H1 (cell line): ENCODE results near the gene DYSF. TPM values are rescaled to one million over a fixed set of nuclear protein-coding genes. Genes with fewer than 3 reads are reported as not detected.

ENCODE experiments used
- CTCF ChIA-PET: fragments of 300-600 bp; sonication (Branson Sonifier 250); formaldehyde crosslinking; loops from one replicate; lab custom pipeline; 2021; ENCODE audit not compliant: partially characterized antibody; lab: Charles Lee
- POLR2A ChIA-PET: fragments of 300-600 bp; sonication (Branson Sonifier 250); formaldehyde crosslinking; loops from one replicate; lab custom pipeline; 2021; ENCODE audit warnings: inconsistent platforms; ENCODE audit not compliant: partially characterized antibody; lab: Charles Lee
- DNase-seq, 2 experiments: peaks; one replicate each; pipeline versions ENCODE4 v3.0.0 to v3.0.0-alpha.2; 2010 to 2022; ENCODE audit warnings: low spot score in 2 of 2, low read depth in 1 of 2, mixed read lengths in 1 of 2
- FAIRE-seq: peaks from 2 replicates; lab custom pipeline; 2011; peaks lifted over from hg19 to GRCh38; lab: Jason Lieb, UNC
- H2AFZ ChIP-seq: 2 replicates; pipeline ENCODE4 v1.8.1; 2012; ENCODE audit warnings: low read length, inconsistent platforms
- H2AK5ac ChIP-seq: 2 replicates; pipeline ENCODE4 v1.6.1; 2013; ENCODE audit warnings: low read depth, low read length
- H2BK120ac ChIP-seq: replicated peaks from 2 replicates; pipeline ENCODE3; 2013; ENCODE audit warnings: low read depth, low read length, inconsistent platforms
- H2BK12ac ChIP-seq: 2 replicates; pipeline ENCODE4 v1.6.1; 2013; ENCODE audit warnings: low read depth, low read length
- H2BK15ac ChIP-seq: 2 replicates; pipeline ENCODE4 v1.6.1; 2013; ENCODE audit warnings: low read length
- H2BK20ac ChIP-seq: 2 replicates; pipeline ENCODE4 v1.6.1; 2013; ENCODE audit warnings: low read length
- H2BK5ac ChIP-seq: 2 replicates; pipeline ENCODE4 v1.6.1; 2013; ENCODE audit warnings: low read depth, low read length
- H3K14ac ChIP-seq: 2 replicates; pipeline ENCODE4 v1.6.1; 2013; ENCODE audit warnings: inconsistent platforms; ENCODE audit not compliant: insufficient read length
- H3K18ac ChIP-seq: 2 replicates; pipeline ENCODE4 v1.6.1; 2013; ENCODE audit warnings: low read length; ENCODE audit errors: extremely low read depth
- H3K23ac ChIP-seq: 2 replicates; pipeline ENCODE4 v1.6.1; 2013; ENCODE audit warnings: inconsistent platforms; ENCODE audit not compliant: insufficient read length
- H3K23me2 ChIP-seq: 2 replicates; pipeline ENCODE4 v1.6.1; 2013; ENCODE audit warnings: low read depth, low read length
- H3K27ac ChIP-seq: 2 replicates; pipeline ENCODE4 v1.6.1; 2011; ENCODE audit warnings: low read depth, low read length, inconsistent platforms
- H3K27me3 ChIP-seq, 4 experiments: replicated peaks in 1 of 4; 1 replicate in 1 of 4; 2 replicates in 3 of 4; pipeline versions ENCODE4 v1.6.1 to v1.8.1; 2011 to 2013; ENCODE audit warnings: low read length in 3 of 4, mild to moderate bottlenecking in 3 of 4, inconsistent platforms in 2 of 4, mixed read lengths in 2 of 4, moderate library complexity in 1 of 4; ENCODE audit not compliant: control insufficient read depth in 3 of 4, insufficient read depth in 3 of 4; ENCODE audit errors: extremely low read depth in 1 of 4
- H3K36me3 ChIP-seq, 4 experiments: 2 replicates each; pipeline versions ENCODE4 v1.6.1 to v1.8.1; 2011 to 2013; ENCODE audit warnings: mild to moderate bottlenecking in 4 of 4, low read length in 3 of 4, moderate library complexity in 2 of 4, control low read depth in 1 of 4, inconsistent platforms in 1 of 4; ENCODE audit not compliant: insufficient read depth in 4 of 4, control insufficient read depth in 2 of 4
- H3K4ac ChIP-seq: replicated peaks from 2 replicates; pipeline ENCODE3; 2013; ENCODE audit warnings: low read length, low read depth, mixed read lengths, inconsistent platforms; ENCODE audit not compliant: insufficient read length
- H3K4me1 ChIP-seq, 4 experiments: replicated peaks in 1 of 4; 1 replicate in 1 of 4; 2 replicates in 3 of 4; pipeline versions ENCODE4 v1.6.1 to v1.8.1; 2011 to 2013; ENCODE audit warnings: low read length in 3 of 4, inconsistent platforms in 2 of 4, mixed read lengths in 1 of 4; ENCODE audit not compliant: insufficient read depth in 4 of 4, control insufficient read depth in 3 of 4
- H3K4me2 ChIP-seq, 2 experiments: 2 replicates each; pipeline versions ENCODE4 v1.6.1 to v1.8.1; 2011 to 2013; ENCODE audit warnings: low read depth in 2 of 2, low read length in 2 of 2, control low read depth in 1 of 2, inconsistent platforms in 1 of 2, mild to moderate bottlenecking in 1 of 2; ENCODE audit not compliant: insufficient read depth in 1 of 2
- H3K4me3 ChIP-seq, 4 experiments: fragments of 200-600, 300-600 bp in 1 of 4; sonication (generic), shearing (Covaris generic), sonication (Bioruptor Twin) in 1 of 4; 2 replicates each; pipeline versions ENCODE4 v1.5.1 to v1.8.1; 2011 to 2016; ENCODE audit warnings: low read length in 4 of 4, low read depth in 3 of 4, control low read depth in 2 of 4, inconsistent platforms in 2 of 4, mild to moderate bottlenecking in 2 of 4, mixed read lengths in 1 of 4, moderate library complexity in 1 of 4; ENCODE audit not compliant: insufficient read depth in 2 of 4; ENCODE audit errors: extremely low read depth in 1 of 4
- H3K56ac ChIP-seq: replicated peaks from 2 replicates; pipeline ENCODE3; 2013; ENCODE audit warnings: low read depth, mild to moderate bottlenecking, mixed read lengths, low read length, inconsistent platforms; ENCODE audit not compliant: insufficient read length
- H3K79me1 ChIP-seq: 2 replicates; pipeline ENCODE4 v1.6.1; 2013; ENCODE audit warnings: low read depth, low read length, control low read depth
- H3K79me2 ChIP-seq, 2 experiments: 2 replicates each; pipeline versions ENCODE4 v1.6.1 to v1.8.1; 2012 to 2013; ENCODE audit warnings: low read length in 2 of 2, mild to moderate bottlenecking in 2 of 2, inconsistent platforms in 1 of 2; ENCODE audit not compliant: insufficient read depth in 2 of 2, control insufficient read depth in 1 of 2
- H3K9ac ChIP-seq, 4 experiments: replicated peaks in 1 of 4; 1 replicate in 1 of 4; 2 replicates in 3 of 4; pipeline versions ENCODE4 v1.6.1 to v1.8.1; 2011 to 2013; ENCODE audit warnings: low read depth in 3 of 4, low read length in 3 of 4, control low read depth in 2 of 4, mild to moderate bottlenecking in 2 of 4, moderate library complexity in 2 of 4, inconsistent platforms in 1 of 4; ENCODE audit errors: extremely low read depth in 1 of 4
- H3K9me3 ChIP-seq, 2 experiments: 2 replicates each; pipeline versions ENCODE4 v1.6.1 to v1.8.1; 2012 to 2013; ENCODE audit warnings: mild to moderate bottlenecking in 2 of 2, moderate library complexity in 2 of 2, control low read depth in 1 of 2, inconsistent platforms in 1 of 2, low read depth in 1 of 2, low read length in 1 of 2, mixed read lengths in 1 of 2; ENCODE audit not compliant: insufficient read depth in 2 of 2
- H4K20me1 ChIP-seq, 2 experiments: replicated peaks in 1 of 2; 2 replicates each; pipeline versions ENCODE3 to v1.8.1; 2011 to 2013; ENCODE audit warnings: inconsistent platforms in 2 of 2, low read length in 2 of 2, mild to moderate bottlenecking in 1 of 2; ENCODE audit not compliant: insufficient read depth in 2 of 2, control insufficient read depth in 1 of 2
- H4K5ac ChIP-seq: 2 replicates; pipeline ENCODE4 v1.6.1; 2013; ENCODE audit warnings: low read length, low read depth, mixed read lengths, inconsistent platforms; ENCODE audit not compliant: insufficient read length
- H4K8ac ChIP-seq: 2 replicates; pipeline ENCODE4 v1.8.0; 2013; ENCODE audit warnings: mild to moderate bottlenecking, moderate library complexity, low read length, inconsistent platforms; ENCODE audit not compliant: insufficient read depth; ENCODE audit errors: extremely low read depth
- H4K91ac ChIP-seq: replicated peaks from 2 replicates; pipeline ENCODE3; 2013; ENCODE audit warnings: low read length, mixed read lengths, inconsistent platforms; ENCODE audit not compliant: insufficient read length
- BACH1 ChIP-seq: IDR thresholded peaks from 2 replicates; pipeline ENCODE4 v1.6.1; 2012; ENCODE audit warnings: low read length, improper control_type of control experiment
- BRCA1 ChIP-seq: IDR thresholded peaks from 2 replicates; pipeline ENCODE4 v1.6.1; 2012; ENCODE audit warnings: low read depth, low read length, improper control_type of control experiment
- CBX8 ChIP-seq: fragments of 300-800, 300-1000 bp; sonication (generic); IDR thresholded peaks from 2 replicates; pipeline ENCODE4 v1.7.1; 2016; ENCODE audit warnings: low read depth, low read length, borderline replicate concordance
- E2F6 ChIP-seq: IDR thresholded peaks from 2 replicates; pipeline ENCODE4 v1.6.1; 2012; ENCODE audit warnings: inconsistent platforms
- EP300 ChIP-seq, 2 experiments: IDR thresholded peaks; 1 replicate in 1 of 2; 2 replicates in 1 of 2; pipeline ENCODE4 v1.6.1; 2011 to 2012; ENCODE audit warnings: low read depth in 2 of 2, low read length in 2 of 2, mild to moderate bottlenecking in 2 of 2, borderline replicate concordance in 1 of 2, inconsistent platforms in 1 of 2, moderate library complexity in 1 of 2
- JUN ChIP-seq: IDR thresholded peaks from 2 replicates; pipeline ENCODE4 v1.6.1; 2011; ENCODE audit warnings: low read depth, mild to moderate bottlenecking, improper control_type of control experiment, low read length
- KDM1A ChIP-seq: fragments of 200-600, 300-600 bp; sonication (generic); IDR thresholded peaks from 2 replicates; pipeline ENCODE4 v1.7.1; 2016; ENCODE audit warnings: mild to moderate bottlenecking, low read length, borderline replicate concordance
- SAP30 ChIP-seq: fragments of 300-600 bp; sonication (generic); IDR thresholded peaks from 2 replicates; pipeline ENCODE4 v1.7.1; 2012; ENCODE audit warnings: low read length, moderate library complexity, mild to moderate bottlenecking, inconsistent platforms; ENCODE audit not compliant: insufficient read depth, insufficient replicate concordance
- SP4 ChIP-seq: IDR thresholded peaks from 2 replicates; pipeline ENCODE4 v1.6.1; 2012; ENCODE audit warnings: low read length, inconsistent platforms
- SUZ12 ChIP-seq: fragments of 200-600 bp; sonication (generic); IDR thresholded peaks from 2 replicates; pipeline ENCODE4 v1.6.1; 2012; ENCODE audit warnings: mild to moderate bottlenecking, inconsistent platforms, low read length, moderate library complexity, mixed read lengths
- YY1 ChIP-seq: IDR thresholded peaks from 2 replicates; pipeline ENCODE4 v1.6.1; 2011; ENCODE audit warnings: low read depth, mild to moderate bottlenecking, low read length
- WGBS, 2 experiments: shearing (Covaris generic) in 1 of 2; methylation state at CpG; one replicate each; pipeline versions ENCODE4 v1.1.6 to v1.1.7; 2013 to 2015; ENCODE audit warnings: low lambda C conversion rate in 2 of 2, mixed read lengths in 2 of 2, inconsistent platforms in 1 of 2, low coverage in 1 of 2, missing lambda C conversion rate in 1 of 2; ENCODE audit not compliant: insufficient replicate concordance in 2 of 2, insufficient coverage in 1 of 2, insufficient read length in 1 of 2; ENCODE audit errors: extremely low coverage in 1 of 2, missing lambda C conversion rate in 1 of 2; 5-methylcytosine and 5-hydroxymethylcytosine counted together
- polyA plus RNA-seq, 7 experiments: library from polyadenylated mRNA; depleted of rRNA in 3 of 7; stranded (reverse) in 5 of 7; unstranded in 2 of 7; fragments of >200 nt in 5 of 7; fragments of 200-250 nt in 2 of 7; gene quantifications; 1 replicate in 5 of 7; 2 replicates in 1 of 7; 4 replicates in 1 of 7; pipeline versions ENCODE4 v1.2.1 to v1.2.3, GENCODE V29; 2011 to 2013; ENCODE audit warnings: missing spikeins in 2 of 7, mixed read lengths in 2 of 7
- total RNA-seq: library from RNA; stranded (reverse); fragmentation: NEBNext Ultra II Directional; extraction: Animal tissue kit (Norgen Biotek cat#: 25700); gene quantifications from 2 replicates; pipeline ENCODE4 v1.2.1, GENCODE V29; 2021
- TF ChIP-seq, protein P1 (sequence below): IDR thresholded peaks from 2 replicates; pipeline ENCODE4 v1.6.1; 2012; ENCODE audit warnings: low read length, inconsistent platforms

Gene DYSF
- total and polyA plus RNA-seq, 2 of the 8 experiments (the other 6 are each of a cell fraction or from before 2014, with no cell fraction given): 5.8 to 7.1 TPM

DNA sequence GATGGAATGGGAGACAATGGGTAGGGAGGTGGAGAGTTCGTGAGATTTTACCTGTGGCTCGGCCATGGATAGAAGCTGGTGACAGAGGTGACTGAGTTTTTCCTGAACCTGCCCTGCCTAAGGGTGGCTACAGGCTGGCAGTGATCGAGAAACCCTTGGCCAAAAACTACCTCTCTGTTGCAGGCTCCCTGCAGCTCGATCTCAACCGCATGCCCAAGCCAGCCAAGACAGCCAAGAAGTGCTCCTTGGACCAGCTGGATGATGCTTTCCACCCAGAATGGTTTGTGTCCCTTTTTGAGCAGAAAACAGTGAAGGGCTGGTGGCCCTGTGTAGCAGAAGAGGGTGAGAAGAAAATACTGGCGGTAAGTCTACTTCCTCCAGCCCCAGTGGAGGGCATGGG is 225.5 kb downstream of the DYSF start:
- ChIA-PET CTCF (interaction anchor here (0.9 kb wide), 1 partner anchor 119 kb away, joined by 3 read pairs; no protein-coding TSS in a partner anchor), POLR2A (interaction anchor here (0.7 kb wide), 1 partner anchor 16 kb away, joined by 3 read pairs; no protein-coding TSS in a partner anchor)
- Histone ChIP-seq H3K36me3 (no peaks in the 10 kb centered on the region), H3K4me1 (no peaks in the 10 kb centered on the region), H3K18ac (no peak overlapping the region), H3K23ac (no peak overlapping the region), H3K4me2 (no peak overlapping the region), H2AK5ac (no peak overlapping the region), H4K8ac (no peak overlapping the region), H3K4ac (no peak overlapping the region), H4K5ac (no peak overlapping the region), H3K9me3 (no peaks in the 10 kb centered on the region), H2BK120ac (no peak overlapping the region), H4K20me1 (no peaks in the 10 kb centered on the region), H3K79me2 (no peaks in the 10 kb centered on the region), H3K14ac (no peak overlapping the region), H2BK15ac (no peak overlapping the region), H2BK12ac (no peak overlapping the region), H2BK20ac (no peak overlapping the region), H3K79me1 (no peaks in the 10 kb centered on the region), H4K91ac (no peak overlapping the region), H3K23me2 (peaks cover 2% of the 10 kb centered on the region; the same call in 1 of the 2 replicates), H2BK5ac (no peak overlapping the region), H3K27ac (no peak overlapping the region), H3K56ac (no peak overlapping the region), H3K27me3 (no peaks in the 10 kb centered on the region), H3K4me3 (no peak overlapping the region), H3K9ac (no peak overlapping the region), H2AFZ (0 out of 2 replicates have a peak overlapping the region, but pooled peaks have one; percentile 41)
- no peak for FAIRE-seq
- no peak for DNase-seq
- WGBS, 2 experiments: 89% methylated on average over 6 of the region's 6 CpGs; no CpG with 5 or more reads in 1 of the 2 experiments
- TF ChIP-seq BRCA1 (no peak), EP300 (IDR thresholded peaks at IDR 0.05; ENCODE audit: borderline replicate concordance in 1 of 2, low read depth in 2 of 2, low read length in 2 of 2) (no peak), SUZ12 (no peak), CBX8 (no peak), JUN (no peak), E2F6 (no peak), BACH1 (no peak), KDM1A (no peak), YY1 (no peak), SAP30 (no peak), SP4 (no peak)
- TF ChIP-seq, protein P1, sequence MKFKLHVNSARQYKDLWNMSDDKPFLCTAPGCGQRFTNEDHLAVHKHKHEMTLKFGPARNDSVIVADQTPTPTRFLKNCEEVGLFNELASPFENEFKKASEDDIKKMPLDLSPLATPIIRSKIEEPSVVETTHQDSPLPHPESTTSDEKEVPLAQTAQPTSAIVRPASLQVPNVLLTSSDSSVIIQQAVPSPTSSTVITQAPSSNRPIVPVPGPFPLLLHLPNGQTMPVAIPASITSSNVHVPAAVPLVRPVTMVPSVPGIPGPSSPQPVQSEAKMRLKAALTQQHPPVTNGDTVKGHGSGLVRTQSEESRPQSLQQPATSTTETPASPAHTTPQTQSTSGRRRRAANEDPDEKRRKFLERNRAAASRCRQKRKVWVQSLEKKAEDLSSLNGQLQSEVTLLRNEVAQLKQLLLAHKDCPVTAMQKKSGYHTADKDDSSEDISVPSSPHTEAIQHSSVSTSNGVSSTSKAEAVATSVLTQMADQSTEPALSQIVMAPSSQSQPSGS: no peak
